GM21360 (cell line): ENCODE results near the gene KRT82.

Experiments
- ATAC-seq: cut with Tn5 transposase; IDR thresholded peaks from one replicate; pipeline ENCODE4 v1.9.1; 2021; ENCODE audit warnings: mild to moderate bottlenecking, moderate library complexity; ENCODE audit not compliant: unreplicated experiment

Gene KRT82

GRCh38 chr12:52436000-52436827, 30.1 kb upstream of the KRT82 start:
- ATAC-seq = no peak

GRCh38 chr12:52435659-52435999, 29.5 kb upstream of the KRT82 start:
- ATAC-seq = no peak

GRCh38 chr12:52434760-52435530, 28.8 kb upstream of the KRT82 start:
- ATAC-seq = no peak

GRCh38 chr12:52434081-52434733, 28.1 kb upstream of the KRT82 start, which contains the start of gene KRT75:
TSS of gene KRT75 (minus strand) at chr12:52434371. CDS start at chr12:52434304, 67 bp downstream.
- no peak for ATAC-seq

GRCh38 chr12:52433501-52434080, 27.5 kb upstream of the KRT82 start:
- no peak for ATAC-seq

- ATAC-seq = no peak
These were observed 26.5 kb upstream of the KRT82 start for GRCh38 chr12:52432559-52433207.

- ATAC-seq = no peak
These were observed 22.0 kb upstream of the KRT82 start for GRCh38 chr12:52428121-52428520.

- ATAC-seq = no peak
These were observed 20.9 kb upstream of the KRT82 start for GRCh38 chr12:52427083-52427482.

- ATAC-seq = no peak
These were observed 19.9 kb upstream of the KRT82 start for GRCh38 chr12:52426034-52426433.

GRCh38 chr12:52425466-52425865, 19.3 kb upstream of the KRT82 start:
- ATAC-seq = no peak

- no peak for ATAC-seq
These were observed 17.7 kb upstream of the KRT82 start for GRCh38 chr12:52423661-52424500.

- no peak for ATAC-seq
These were observed 16.9 kb upstream of the KRT82 start for GRCh38 chr12:52423035-52423434.

GRCh38 chr12:52419656-52420055, 13.5 kb upstream of the KRT82 start:
- ATAC-seq = no peak

GRCh38 chr12:52418576-52419110, 12.5 kb upstream of the KRT82 start:
- ATAC-seq = no peak

- ATAC-seq = no peak
These were observed 11.6 kb upstream of the KRT82 start for GRCh38 chr12:52417740-52418139.

- ATAC-seq = no peak
These were observed 10.7 kb upstream of the KRT82 start for GRCh38 chr12:52416795-52417194.

GRCh38 chr12:52415870-52416750, 10.0 kb upstream of the KRT82 start:
- ATAC-seq = no peak

GRCh38 chr12:52414936-52415335, 8.8 kb upstream of the KRT82 start:
- ATAC-seq = no peak
